Measurements from ENCODE around the gene CHRNG.
A peak's percentile ranks its signal among the peaks of the same experiment; 100 is the strongest.

CHRNG gene

DNA sequence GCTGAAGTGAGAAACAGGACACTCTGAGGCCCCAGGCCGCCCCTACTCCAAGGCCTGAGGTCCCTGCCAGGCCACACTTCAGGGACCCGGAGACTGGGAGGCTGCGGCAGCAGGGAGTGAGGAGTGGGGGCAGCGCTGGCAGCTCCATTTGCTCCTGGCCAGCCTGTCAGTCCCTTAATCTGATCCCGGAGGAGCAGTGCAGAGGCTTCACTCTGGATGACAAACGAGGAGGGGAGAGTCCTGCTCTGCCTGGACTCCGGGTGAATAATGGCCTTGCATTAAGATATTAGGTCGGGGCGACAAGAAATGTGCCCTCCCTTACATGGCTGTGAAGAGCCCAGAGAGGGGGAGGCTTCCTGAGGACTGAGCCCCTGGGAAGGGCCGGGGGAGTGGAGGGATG, 33.6 kb upstream of the CHRNG start:
- DNase-seq: no peak

DNA sequence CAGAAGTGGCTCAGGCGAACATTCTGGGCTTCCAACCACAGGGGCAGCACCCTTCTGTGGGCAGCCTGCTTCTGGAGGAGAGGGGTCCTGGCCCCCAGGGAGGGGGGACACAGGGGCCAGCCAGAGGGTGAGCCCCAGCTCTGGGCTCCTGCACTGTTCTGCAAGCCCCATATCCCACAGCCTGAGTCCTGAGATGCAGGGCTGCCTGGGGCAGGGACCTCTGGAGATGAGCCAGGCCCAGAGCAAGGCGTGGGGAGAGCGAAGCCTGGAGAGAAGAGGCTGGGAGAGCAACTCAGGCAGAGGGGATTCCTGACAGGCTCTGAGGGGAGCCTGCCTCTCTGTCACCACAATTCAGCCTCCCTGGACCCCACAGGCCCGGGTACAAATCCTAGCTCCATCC, 32.8 kb upstream of the CHRNG start:
- DNase-seq: no peak

DNA sequence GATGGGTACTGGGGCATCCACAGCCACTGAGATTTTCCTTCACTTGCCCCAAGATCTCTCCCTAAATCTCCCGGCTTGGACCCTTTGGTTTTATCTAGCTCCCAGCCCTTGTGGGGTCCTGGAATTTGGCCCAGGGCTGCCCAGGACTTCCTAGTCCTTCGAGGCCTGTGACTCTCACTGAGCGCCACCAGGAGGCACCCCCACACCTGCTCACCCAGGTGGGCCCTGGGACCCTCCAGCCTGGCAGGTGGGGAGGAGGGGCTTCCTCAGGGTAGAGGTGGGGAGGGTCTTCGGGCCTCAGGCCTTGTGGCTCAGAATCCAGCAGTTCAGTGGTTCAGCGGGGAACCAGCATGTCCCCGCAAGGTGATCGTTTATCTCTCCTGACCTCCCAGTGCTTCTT, 31.2 kb upstream of the CHRNG start:
- no peak for DNase-seq

DNA sequence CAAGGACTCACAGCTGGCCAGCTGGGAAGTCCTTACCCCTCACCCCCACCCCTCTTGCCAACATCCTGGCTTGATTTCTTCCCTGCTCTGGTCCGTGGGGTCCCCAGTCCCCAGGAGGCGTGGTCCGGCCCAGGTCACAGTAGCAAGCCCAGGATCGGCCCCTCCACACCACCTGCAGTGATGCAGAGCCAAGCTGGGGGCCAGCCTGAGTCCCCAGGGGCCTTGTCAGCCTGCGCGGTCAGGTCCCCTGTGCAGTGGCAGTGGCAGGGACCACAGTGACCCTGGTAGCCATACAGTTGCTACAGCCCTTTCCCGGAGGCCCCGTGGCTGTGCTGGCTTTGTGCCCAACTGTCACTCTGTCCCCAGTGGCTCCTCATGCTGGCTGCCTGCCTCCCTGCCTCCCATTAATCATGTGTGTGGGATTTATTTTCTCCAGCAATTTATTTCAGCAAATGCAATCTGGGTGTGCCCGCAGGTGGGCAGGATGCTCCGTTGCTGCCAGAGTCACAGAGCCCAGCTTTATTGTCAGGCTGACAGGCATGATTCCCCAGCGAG, 28.1 kb upstream of the CHRNG start:
- no peak for DNase-seq

DNA sequence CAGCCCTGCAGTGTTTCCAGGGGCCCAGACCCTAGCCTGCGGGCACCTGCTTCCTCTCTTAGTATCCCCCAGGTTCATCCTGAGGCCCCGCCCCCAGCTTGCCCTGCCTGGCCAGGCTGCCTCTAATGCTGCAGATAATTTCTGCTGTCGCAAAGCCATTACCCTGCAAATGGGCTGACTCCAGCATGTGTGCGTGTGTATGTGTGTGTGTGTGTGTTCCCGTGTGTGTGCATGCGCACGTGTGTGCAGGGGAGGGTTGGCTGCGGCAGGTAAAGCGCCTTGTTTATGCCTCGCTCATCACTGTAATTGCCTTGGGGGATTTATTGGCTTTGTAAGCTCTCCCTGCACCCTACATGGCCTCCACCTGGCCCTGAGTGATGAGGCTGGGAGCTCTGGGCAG, 26.9 kb upstream of the CHRNG start:
- no peak for DNase-seq

DNA sequence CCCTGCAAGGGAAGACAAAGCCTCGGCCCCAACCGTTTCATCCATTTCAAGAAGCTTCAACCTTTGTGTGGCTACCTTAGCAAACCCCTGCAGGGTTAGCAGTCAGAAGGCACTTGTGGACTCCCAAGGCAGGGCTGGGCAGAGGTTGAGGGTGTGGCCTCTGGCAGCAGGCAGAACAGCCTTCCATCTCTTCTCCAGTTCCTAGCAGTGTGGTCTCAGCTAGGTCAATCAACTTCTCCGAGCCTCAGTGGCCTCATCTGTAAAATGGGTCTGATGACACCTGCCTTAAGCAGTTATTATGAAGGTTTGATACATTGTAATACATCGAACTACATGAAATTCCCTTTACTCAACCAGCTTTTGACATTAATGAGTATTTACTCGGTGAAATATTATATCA, 26.1 kb upstream of the CHRNG start:
- DNase-seq: no peak

DNA sequence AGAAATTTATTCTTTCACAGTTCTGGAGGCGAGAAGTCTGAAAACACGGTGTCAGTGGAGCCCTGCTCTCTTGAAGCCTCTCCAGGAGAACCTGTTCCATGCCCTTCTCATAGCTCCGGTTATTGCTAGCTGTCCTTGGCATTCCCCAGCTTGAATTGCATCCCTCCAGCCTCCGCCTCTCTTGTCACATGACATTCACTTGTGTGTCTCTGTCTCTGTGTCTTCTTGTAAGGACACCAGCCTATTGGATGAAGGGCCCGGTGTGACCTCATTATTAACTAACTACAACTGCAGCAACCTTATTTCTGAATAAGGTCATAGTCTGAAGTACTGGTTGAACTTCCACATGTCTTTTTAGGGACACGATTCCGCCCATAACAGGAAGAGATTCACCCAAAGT, 23.9 kb upstream of the CHRNG start:
- DNase-seq: no peak

DNA sequence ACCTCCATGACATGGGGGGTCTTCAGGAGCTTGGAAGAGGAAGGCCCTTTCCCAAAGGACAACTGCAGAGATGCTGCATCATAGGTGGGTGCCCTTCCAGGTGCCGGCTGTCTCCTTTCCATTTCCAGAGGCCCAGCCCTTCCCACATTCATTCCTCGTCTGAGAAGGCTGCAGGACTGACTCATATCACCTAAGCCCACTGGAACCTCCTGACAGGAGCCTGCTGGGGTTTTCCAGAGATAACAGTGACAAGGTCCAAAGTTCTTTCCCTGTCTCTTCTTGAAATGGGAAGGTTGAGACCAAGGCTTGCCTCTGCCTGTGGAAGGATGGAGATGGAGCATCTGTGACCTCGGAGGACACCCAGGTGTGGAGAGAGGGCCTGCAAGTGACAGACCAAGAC, 22.9 kb upstream of the CHRNG start:
- no peak for DNase-seq

DNA sequence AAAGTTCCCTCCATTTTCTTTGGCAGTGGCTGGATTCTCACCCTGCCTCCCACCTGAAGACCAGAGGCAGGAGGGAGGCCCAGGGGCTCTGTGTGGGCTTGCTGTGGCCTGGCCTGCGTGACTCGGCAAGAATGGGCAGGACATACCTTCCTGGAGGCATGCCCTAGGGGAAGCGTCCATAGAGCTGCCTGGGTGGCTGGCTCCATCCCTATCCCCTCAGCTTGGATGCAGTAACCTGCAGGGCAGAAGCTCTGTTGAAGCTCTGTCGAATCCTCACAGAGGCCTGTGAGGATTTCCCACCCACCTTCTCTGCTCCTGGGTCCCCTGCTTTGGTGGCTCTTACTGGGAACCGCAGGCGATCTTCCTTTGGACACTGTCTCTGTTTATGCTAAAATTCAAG, 20.6 kb upstream of the CHRNG start:
- DNase-seq: no peak

DNA sequence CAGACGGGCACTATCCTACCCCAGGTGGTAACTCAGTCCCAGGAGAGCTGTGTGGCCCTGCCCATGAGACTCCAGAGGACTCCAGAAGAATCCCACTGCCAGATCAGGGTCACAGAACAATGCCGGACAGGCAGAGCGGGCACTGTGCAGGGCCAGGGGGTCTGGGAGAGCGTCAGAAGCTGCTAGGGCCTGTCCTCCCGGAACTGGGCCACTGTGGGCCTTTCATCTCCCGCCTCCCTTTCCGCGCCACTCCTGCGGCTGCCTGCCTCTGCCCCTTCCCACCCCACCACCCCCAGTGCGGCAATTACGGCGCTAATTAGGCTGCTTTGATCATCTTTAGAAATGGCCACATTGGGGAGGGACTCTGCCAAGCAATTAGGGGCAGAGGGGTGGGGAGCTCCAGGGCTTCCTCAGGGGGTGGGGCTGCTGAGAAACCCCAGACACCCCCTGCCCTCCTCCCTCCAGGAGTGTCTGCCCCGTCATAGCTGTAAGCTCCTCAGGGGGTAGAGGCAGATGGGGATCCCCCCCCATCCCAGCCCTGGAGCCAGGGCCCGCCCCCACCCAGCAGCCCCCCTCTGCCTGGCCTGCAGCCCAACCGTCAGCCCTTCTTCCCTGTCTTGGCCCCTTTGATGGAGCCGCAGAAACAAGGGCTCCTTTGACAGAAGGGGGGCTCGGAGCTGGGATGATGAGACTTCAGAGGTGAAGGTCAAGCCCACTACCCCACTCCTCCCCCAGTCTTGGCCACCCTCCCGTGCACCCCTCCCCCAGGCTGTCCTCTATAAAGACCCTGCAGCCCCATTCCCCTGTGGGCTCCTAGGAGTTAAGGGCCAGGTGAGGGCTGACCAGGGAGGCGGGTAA, 19.7 kb upstream of the CHRNG start, which contains the start of gene PRSS56:
Gene PRSS56 (plus strand): TSS at position 808 of the 858 bp plus-strand sequence. CDS start 211 bp downstream, outside the sequence.
- DNase-seq: no peak

DNA sequence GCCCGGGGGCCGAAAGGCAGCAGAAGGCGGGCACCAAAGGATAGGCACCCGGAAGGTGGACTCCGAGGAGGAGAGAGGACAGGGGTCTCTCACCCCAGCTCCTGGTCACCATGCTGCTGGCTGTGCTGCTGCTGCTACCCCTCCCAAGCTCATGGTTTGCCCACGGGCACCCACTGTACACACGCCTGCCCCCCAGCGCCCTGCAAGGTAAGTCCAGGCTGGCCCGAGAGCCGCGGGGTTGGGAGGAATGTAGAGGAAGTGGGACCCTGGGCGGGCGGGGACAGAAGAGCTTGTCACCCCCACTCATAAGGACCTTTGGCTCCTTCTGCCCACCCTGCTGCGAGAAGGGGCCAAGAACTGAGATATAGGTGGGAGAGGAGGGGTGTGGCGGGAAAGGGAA, 19.0 kb upstream of the CHRNG start:
- no peak for DNase-seq

DNA sequence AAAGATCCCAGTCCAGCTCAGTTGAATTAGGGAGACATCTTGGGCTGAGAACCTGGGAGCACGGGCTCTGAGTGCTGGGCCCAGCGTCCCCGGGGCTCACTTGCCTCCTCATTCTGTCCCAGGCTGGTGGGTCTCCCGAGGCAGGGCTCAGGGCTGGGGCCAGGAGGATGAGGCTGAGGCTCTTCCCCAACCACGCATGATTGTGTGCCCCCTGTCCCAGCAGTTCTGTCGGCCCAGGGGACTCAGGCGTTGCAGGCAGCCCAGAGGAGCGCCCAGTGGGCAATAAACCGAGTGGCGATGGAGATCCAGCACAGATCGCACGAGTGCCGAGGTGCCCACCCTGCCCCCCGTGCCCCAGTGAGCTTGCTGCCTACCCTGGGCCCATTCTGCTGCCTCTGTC, 18.4 kb upstream of the CHRNG start:
- DNase-seq: no peak

DNA sequence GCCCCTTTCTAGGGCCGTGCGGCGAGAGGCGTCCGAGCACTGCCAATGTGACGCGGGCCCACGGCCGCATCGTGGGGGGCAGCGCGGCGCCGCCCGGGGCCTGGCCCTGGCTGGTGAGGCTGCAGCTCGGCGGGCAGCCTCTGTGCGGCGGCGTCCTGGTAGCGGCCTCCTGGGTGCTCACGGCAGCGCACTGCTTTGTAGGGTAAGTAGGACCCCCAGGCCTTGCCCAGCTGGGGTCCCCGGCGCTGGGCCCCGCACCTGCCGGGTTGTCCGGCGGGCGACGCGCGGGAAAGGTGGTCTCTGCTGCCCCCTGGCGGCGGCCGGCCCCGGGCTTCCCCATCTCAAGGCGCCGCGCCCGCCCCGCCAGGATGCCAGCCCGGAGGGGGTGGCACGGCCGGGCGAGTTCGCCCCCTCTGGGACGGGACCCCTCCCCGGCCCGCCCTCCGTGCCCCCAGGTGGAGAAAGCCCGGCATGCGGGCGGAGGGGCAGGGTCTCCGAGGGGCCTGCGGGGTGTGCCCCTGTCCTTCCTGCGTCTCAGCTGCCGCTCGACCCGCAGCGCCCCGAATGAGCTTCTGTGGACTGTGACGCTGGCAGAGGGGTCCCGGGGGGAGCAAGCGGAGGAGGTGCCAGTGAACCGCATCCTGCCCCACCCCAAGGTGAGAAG, 17.4 kb upstream of the CHRNG start:
- DNase-seq: no peak

DNA sequence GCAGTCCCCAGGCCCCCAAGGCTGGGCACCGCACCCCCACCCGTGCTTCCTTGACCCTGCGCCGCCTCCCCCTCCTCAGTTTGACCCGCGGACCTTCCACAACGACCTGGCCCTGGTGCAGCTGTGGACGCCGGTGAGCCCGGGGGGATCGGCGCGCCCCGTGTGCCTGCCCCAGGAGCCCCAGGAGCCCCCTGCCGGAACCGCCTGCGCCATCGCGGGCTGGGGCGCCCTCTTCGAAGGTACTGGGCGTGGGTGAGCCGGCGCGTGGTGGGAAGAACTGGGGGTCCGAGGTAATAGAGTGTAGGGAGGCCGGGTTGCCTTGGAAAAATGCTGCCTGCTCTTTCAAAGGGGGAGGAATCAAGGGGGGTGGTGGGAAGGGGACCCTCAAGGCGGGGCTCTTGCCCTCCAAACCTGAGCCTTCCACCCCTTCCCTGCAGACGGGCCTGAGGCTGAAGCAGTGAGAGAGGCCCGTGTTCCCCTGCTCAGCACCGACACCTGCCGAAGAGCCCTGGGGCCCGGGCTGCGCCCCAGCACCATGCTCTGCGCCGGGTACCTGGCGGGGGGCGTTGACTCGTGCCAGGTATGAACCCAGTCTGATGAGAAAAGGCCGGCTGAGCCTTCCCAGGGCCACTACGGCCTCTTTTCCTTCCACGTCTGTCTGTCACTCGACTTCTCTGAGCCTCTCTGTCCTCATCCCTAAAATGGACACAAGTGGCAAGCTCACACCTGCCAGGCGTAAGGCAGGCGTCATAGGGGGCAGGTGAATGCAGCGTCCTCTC, 16.7 kb upstream of the CHRNG start:
- no peak for DNase-seq

DNA sequence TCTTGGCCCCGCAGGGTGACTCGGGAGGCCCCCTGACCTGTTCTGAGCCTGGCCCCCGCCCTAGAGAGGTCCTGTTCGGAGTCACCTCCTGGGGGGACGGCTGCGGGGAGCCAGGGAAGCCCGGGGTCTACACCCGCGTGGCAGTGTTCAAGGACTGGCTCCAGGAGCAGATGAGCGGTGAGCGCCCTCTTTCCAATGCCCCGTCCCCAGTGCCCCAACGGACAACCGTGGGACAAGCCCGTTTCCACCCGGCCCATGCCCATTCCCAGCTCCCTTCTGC, 16.1 kb upstream of the CHRNG start:
- no peak for DNase-seq

DNA sequence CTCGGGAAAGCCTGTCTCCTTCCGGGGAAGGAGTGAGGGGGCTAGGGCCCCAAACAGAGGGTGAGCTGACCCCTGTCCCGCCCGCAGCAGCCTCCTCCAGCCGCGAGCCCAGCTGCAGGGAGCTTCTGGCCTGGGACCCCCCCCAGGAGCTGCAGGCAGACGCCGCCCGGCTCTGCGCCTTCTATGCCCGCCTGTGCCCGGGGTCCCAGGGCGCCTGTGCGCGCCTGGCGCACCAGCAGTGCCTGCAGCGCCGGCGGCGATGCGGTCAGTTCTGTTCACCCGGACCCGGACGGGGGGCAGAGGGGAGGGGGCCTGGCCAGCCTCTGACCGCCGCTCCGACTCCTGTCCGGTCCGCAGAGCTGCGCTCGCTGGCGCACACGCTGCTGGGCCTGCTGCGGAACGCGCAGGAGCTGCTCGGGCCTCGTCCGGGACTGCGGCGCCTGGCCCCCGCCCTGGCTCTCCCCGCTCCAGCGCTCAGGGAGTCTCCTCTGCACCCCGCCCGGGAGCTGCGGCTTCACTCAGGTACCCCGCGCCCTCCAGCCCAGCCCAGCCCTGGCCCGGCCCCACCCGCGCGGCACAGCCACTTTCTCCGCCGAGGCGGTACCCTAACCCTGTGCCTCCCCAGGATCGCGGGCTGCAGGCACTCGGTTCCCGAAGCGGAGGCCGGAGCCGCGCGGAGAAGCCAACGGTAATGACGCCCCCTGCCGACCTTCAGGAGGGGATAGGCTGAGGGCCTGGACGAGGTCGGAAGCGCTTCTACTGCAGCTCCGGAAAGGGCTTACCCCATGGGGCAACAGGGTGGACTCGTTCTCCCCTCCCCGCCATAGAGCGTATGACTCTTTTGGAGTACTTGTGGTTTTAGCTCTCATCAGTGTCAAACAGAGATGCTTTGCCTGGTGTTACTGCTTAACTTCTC, 15.6 kb upstream of the CHRNG start:
- peak; percentile 67 for DNase-seq

DNA sequence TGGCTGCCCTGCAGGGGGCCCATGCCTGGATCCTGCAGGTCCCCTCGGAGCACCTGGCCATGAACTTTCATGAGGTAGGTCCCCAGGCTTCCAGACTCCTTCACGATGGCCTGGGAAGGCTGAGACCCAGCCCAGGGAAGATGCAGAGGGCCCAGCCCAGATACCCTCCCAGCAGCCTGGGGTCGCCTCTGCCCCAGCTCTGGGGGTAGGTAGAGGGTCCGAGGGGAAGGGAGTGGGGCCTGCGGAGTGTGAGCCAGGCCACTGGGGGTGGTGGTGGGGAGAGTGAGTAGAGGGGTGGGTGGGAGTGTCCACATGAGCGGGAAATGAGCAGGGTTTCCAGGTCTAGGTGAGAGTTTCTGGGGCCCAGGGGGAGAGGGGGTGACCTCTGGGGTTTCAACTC, 14.7 kb upstream of the CHRNG start:
- no peak for DNase-seq

DNA sequence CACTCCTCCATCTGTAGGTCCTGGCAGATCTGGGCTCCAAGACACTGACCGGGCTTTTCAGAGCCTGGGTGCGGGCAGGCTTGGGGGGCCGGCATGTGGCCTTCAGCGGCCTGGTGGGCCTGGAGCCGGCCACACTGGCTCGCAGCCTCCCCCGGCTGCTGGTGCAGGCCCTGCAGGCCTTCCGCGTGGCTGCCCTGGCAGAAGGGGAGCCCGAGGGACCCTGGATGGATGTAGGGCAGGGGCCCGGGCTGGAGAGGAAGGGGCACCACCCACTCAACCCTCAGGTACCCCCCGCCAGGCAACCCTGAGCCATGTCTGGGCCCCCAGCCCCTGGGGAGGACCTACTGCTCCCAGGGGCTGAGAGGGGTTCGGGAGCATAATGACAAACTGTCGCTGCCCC, 14.3 kb upstream of the CHRNG start:
- no peak for DNase-seq

DNA sequence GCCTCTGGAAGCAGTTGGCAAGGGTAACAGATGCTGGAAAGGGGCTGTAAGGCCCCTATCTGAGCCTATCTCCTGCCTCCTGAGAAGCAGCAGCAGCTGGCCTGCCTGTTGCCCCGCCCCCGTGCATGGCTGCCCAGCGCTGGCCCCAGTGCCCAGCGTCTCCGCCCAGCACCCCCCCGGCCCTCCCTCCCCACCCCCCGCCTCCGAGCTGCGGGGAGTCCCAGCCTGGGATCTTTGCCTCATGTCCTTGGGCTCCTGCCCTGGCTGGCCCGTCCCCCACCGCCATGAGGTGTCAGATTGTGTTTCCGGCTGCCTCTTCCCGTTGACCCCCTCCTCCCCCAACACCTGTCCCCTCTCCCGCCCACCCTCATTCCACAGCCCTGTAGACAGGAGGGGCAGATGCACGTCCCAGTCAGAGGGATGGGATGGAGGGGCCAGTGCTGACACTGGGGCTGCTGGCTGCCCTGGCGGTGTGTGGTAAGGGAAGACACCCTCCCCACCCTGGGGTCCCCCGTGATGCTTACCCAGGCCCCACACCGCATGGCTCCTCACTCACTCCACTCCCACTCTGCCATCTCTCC, 13.6 kb upstream of the CHRNG start, which contains the start of gene CHRND:
Gene CHRND (plus strand): TSS at position 370 of the 581 bp plus-strand sequence. CDS start 56 bp downstream, at position 426.
- peak; percentile 48 for DNase-seq

DNA sequence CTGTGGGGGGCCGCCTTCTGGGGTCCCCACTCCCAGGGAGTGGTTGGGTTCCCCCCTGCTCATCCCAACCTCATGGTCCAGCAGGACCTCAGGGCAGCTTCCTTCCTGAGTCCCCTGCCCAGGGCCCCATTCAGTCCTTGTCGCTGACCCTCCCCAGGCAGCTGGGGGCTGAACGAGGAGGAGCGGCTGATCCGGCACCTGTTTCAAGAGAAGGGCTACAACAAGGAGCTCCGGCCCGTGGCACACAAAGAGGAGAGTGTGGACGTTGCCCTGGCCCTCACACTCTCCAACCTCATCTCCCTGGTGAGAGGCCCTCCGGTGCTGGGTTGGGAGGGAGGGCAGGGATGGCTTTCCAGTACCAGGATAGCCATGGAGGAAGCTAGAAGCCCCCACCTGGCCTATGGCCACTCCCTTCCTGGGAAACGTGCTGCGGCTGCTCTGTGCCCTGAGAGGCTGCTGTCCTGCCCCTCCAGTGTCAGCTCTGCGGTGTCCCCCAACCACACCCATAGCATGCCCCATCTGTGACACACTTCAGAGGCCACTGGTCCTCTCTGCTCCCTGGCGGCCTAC, 13.0 kb upstream of the CHRNG start:
- DNase-seq: no peak

DNA sequence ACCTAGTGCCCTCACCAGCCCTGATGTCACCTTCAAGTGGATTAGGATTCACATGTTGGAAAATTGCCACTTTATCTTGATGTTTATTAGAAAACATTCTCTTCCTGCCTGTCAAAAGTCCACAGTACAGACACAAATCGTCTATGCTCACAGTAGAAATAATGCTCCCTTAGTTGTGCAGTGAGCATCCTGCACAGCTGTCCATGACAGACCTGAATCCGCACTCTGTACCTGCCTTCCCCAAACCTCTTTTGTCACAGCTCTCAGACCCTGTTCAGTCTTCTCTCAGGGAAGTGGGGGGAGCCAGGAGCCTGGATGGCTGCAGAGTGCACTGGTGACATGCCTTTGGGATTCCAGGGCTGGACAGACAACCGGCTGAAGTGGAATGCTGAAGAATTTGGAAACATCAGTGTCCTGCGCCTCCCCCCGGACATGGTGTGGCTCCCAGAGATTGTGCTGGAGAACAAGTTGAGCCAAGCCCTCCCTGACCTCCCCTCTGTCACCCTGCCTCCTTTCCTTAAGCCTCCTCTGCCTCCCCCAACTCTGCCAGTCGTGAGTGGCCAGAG, 11.5 kb upstream of the CHRNG start:
- DNase-seq: no peak
